Measurements from ENCODE around the gene KIRREL3.

DNA sequence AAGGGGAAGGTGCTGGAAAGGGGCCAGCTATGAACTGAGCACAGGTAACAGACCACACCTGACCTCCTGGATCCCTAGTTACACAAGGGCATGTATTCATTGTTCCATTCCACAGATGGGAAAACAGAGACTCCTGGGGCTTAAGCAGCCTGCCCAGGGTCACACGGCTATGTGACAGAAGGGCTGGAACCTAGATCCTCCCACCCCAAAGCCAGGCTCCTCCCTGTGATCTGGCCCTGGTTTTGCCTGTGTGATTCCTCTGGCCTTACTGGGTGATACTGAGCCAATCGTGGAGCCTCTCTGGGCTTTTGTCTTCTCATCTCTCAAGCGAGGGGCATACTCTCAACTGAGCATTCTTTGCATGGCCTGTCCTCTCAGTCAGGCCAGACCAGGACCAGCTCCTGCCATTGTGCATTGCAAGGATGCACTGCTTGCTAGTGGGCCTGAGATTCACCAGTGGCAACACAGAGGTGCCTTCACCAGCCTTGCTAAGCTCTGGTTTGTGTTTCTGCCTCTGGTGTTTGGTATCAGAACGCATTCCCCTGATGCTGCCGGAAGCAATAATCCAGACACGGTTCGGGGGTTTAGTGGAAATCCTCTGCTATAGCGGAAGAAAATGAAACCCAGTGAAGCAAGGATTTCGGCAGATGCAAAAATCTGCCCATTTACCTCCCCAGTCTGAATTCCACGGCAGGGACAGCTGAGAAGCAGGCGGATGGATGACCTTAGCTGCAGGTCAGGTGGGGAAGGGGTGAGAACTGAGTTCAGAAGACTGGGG, 418.5 kb downstream of the KIRREL3 start:
- no peak for TF ChIP-seq EZH2 (IDR thresholded peaks at IDR 0.05; ENCODE audit: low read length)
- TF ChIP-seq, protein P1, sequence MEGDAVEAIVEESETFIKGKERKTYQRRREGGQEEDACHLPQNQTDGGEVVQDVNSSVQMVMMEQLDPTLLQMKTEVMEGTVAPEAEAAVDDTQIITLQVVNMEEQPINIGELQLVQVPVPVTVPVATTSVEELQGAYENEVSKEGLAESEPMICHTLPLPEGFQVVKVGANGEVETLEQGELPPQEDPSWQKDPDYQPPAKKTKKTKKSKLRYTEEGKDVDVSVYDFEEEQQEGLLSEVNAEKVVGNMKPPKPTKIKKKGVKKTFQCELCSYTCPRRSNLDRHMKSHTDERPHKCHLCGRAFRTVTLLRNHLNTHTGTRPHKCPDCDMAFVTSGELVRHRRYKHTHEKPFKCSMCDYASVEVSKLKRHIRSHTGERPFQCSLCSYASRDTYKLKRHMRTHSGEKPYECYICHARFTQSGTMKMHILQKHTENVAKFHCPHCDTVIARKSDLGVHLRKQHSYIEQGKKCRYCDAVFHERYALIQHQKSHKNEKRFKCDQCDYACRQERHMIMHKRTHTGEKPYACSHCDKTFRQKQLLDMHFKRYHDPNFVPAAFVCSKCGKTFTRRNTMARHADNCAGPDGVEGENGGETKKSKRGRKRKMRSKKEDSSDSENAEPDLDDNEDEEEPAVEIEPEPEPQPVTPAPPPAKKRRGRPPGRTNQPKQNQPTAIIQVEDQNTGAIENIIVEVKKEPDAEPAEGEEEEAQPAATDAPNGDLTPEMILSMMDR (optimal IDR thresholded peaks at IDR 0.05 in 1 of 3, IDR thresholded peaks at IDR 0.05 in 1 of 3, conservative IDR thresholded peaks at IDR 0.05 in 1 of 3; ENCODE audit: extremely low read depth in 1 of 3, insufficient read depth in 2 of 3, low read length in 3 of 3) = no peak
